Osteocyte (in vitro differentiated cells): ENCODE data around the gene BIN2. TPM values are rescaled to one million over a fixed set of nuclear protein-coding genes. Genes with fewer than 3 reads are reported as not detected.

Experiments used
- DNase-seq: peaks from one replicate; pipeline ENCODE4 v3.0.0; 2021; ENCODE audit warnings: mixed read lengths; ENCODE audit not compliant: unreplicated experiment; ENCODE audit errors: extremely low spot score
- H3K27ac Mint-ChIP-seq: one replicate; pipeline ENCODE4 v1.8.0; 2021; ENCODE audit warnings: mild to moderate bottlenecking, mixed read lengths; ENCODE audit not compliant: unreplicated experiment
- H3K27me3 Mint-ChIP-seq: one replicate; pipeline ENCODE4 v1.8.0; 2021; ENCODE audit warnings: mixed read lengths; ENCODE audit not compliant: unreplicated experiment
- H3K36me3 Mint-ChIP-seq: one replicate; pipeline ENCODE4 v1.8.0; 2021; ENCODE audit warnings: mixed read lengths; ENCODE audit not compliant: unreplicated experiment
- H3K4me1 Mint-ChIP-seq: one replicate; pipeline ENCODE4 v1.8.0; 2021; ENCODE audit warnings: mixed read lengths; ENCODE audit not compliant: unreplicated experiment
- H3K4me3 Mint-ChIP-seq: one replicate; pipeline ENCODE4 v1.8.0; 2021; ENCODE audit warnings: mild to moderate bottlenecking, moderate library complexity, mixed read lengths; ENCODE audit not compliant: unreplicated experiment
- H3K9me3 Mint-ChIP-seq: one replicate; pipeline ENCODE4 v1.8.0; 2021; ENCODE audit warnings: mixed read lengths; ENCODE audit not compliant: unreplicated experiment
- total RNA-seq: library from RNA; stranded (reverse); gene quantifications from 2 replicates; pipeline ENCODE4 v1.2.1, GENCODE V29; 2021
- TF ChIP-seq, protein P1 (sequence below): fragments of 200-600 bp; sonication (generic); IDR thresholded peaks from 2 replicates; pipeline ENCODE4 v1.5.0; 2021; ENCODE audit warnings: antibody characterized with exemption, mild to moderate bottlenecking, moderate library complexity

Gene BIN2
- total RNA-seq, 1 donor from 2014 or later, result not detected

GRCh38 chr12:51242120-51242519 lies 81.9 kb downstream of the BIN2 start:
- H3K27me3 Mint-ChIP-seq, result no peaks in the 10 kb centered on the region
- peaks cover 24% of the 10 kb centered on the region for H3K4me1 Mint-ChIP-seq
- TF ChIP-seq, protein P1, sequence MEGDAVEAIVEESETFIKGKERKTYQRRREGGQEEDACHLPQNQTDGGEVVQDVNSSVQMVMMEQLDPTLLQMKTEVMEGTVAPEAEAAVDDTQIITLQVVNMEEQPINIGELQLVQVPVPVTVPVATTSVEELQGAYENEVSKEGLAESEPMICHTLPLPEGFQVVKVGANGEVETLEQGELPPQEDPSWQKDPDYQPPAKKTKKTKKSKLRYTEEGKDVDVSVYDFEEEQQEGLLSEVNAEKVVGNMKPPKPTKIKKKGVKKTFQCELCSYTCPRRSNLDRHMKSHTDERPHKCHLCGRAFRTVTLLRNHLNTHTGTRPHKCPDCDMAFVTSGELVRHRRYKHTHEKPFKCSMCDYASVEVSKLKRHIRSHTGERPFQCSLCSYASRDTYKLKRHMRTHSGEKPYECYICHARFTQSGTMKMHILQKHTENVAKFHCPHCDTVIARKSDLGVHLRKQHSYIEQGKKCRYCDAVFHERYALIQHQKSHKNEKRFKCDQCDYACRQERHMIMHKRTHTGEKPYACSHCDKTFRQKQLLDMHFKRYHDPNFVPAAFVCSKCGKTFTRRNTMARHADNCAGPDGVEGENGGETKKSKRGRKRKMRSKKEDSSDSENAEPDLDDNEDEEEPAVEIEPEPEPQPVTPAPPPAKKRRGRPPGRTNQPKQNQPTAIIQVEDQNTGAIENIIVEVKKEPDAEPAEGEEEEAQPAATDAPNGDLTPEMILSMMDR, result no peak
- no peak overlapping the region for H3K27ac Mint-ChIP-seq
- peaks cover 24% of the 10 kb centered on the region for H3K36me3 Mint-ChIP-seq
- H3K9me3 Mint-ChIP-seq, result no peaks in the 10 kb centered on the region
- no peak overlapping the region for H3K4me3 Mint-ChIP-seq
- no peak for DNase-seq

- H3K9me3 Mint-ChIP-seq, result no peaks in the 10 kb centered on the region
- peak overlapping the region; percentile 97 for H3K4me3 Mint-ChIP-seq
- H3K27me3 Mint-ChIP-seq, result no peaks in the 10 kb centered on the region
- H3K27ac Mint-ChIP-seq, result no peak overlapping the region
- H3K36me3 Mint-ChIP-seq, result peaks cover 24% of the 10 kb centered on the region
- H3K4me1 Mint-ChIP-seq, result peaks cover 24% of the 10 kb centered on the region
- TF ChIP-seq, protein P1, result no peak
- DNase-seq, result no peak
Measured at GRCh38 chr12:51240971-51241370, 83.0 kb downstream of the BIN2 start.

DNA sequence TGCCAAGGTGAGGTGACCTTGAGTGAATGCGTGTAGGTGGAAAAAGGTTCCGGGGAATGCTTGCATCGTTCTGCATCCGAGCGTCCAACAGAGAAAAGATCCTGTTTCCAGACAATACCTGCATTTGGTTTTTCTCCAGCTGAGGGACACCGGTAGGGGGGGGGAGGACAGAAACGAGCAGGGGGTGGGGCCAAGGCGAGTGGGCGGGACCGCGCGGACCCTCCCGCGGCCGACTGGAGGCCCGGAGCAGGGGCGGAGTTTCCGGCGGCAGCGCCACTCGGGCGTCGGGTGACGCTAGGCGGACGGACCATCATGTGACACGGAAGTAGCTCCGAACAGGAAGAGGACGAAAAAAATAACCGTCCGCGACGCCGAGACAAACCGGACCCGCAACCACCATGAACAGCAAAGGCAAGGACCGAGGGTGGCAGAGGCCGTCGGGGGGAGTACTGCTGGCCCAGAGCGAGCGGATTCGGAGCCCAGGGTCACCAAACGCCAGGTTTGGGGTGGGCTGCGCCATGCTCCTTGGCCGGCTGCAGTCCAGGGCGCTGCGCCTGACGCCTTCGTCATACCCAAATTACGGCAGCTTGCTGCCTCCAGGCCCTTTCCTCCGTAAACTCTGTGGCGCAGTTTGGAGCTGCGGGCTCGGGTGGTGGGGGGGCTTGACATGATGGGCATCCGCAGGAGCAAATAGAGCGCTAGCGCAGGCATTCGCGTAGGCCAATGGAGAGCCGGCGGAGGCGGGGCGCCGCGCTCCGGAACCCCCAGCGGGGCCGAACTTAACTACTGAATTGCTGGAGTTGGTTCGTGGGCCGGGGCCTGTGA lies 85.3 kb downstream of the BIN2 start, which contains the start of gene DAZAP2:
Gene DAZAP2, plus strand, starts transcription at position 317 of the 825 bp plus-strand sequence. Its CDS starts 82 bp downstream, at position 399.
- TF ChIP-seq, protein P1, result peak; percentile 20
- Mint-ChIP-seq H3K9me3 (no peaks in the 10 kb centered on the region), H3K4me3 (peak within 1 kb of the TSS; percentile 97), H3K27me3 (no peaks in the 10 kb centered on the region), H3K4me1 (peaks cover 21% of the 10 kb centered on the region), H3K27ac (peak within 1 kb of the TSS; percentile 99), H3K36me3 (peaks cover 13% of the 10 kb centered on the region)
- DNase-seq, result peak; percentile 97

- no peaks in the 10 kb centered on the region for H3K27me3 Mint-ChIP-seq
- H3K4me3 Mint-ChIP-seq, result peak overlapping the region; percentile 97
- peaks cover 21% of the 10 kb centered on the region for H3K4me1 Mint-ChIP-seq
- TF ChIP-seq, protein P1, result no peak
- no peaks in the 10 kb centered on the region for H3K9me3 Mint-ChIP-seq
- H3K27ac Mint-ChIP-seq, result peak overlapping the region; percentile 99
- DNase-seq, result no peak
- peaks cover 13% of the 10 kb centered on the region for H3K36me3 Mint-ChIP-seq
Measured at GRCh38 chr12:51238037-51238509, 85.9 kb downstream of the BIN2 start.

GRCh38 chr12:51234530-51234929 lies 89.4 kb downstream of the BIN2 start:
- Mint-ChIP-seq H3K36me3 (no peaks in the 10 kb centered on the region), H3K4me3 (no peak overlapping the region), H3K4me1 (peaks cover 7% of the 10 kb centered on the region), H3K9me3 (no peaks in the 10 kb centered on the region), H3K27me3 (no peaks in the 10 kb centered on the region), H3K27ac (no peak overlapping the region)
- DNase-seq, result no peak
- TF ChIP-seq, protein P1, result no peak
